ENCODE results near the gene NRM. TPM values are rescaled to one million over a fixed set of nuclear protein-coding genes. Genes with fewer than 3 reads are reported as not detected.

NRM gene
- total RNA-seq, 2 donors from 2014 or later = 11.7 to 24.2 TPM

- no peak for DNase-seq (ENCODE audit: low spot score)
These were observed 35.7 kb downstream of the NRM start for GRCh38 chr6:30654798-30655742.

GRCh38 chr6:30651143-30651542 lies 39.6 kb downstream of the NRM start:
- H3K4me3 Mint-ChIP-seq = no peak overlapping the region
- DNase-seq (ENCODE audit: low spot score) (no peak), ATAC-seq (no peak)
- H3K36me3 Mint-ChIP-seq = peaks cover 21% of the 10 kb centered on the region
- no peaks in the 10 kb centered on the region for H3K9me3 Mint-ChIP-seq
- H3K27ac Mint-ChIP-seq = peak overlapping the region in 1 of 2 donors; percentile 18
- no peaks in the 10 kb centered on the region for H3K27me3 Mint-ChIP-seq
- H3K4me1 Mint-ChIP-seq (ENCODE audit: low read depth in 2 of 2) = peaks cover 6 to 13% of the 10 kb centered on the region in 2 donors

More at GRCh38 chr6:30654798-30655742, 35.7 kb downstream of the NRM start:
- H3K27ac Mint-ChIP-seq = peak overlapping the region in 1 of 2 donors; percentile 17
- ATAC-seq = no peak
- H3K27me3 Mint-ChIP-seq = no peaks in the 10 kb centered on the region
- peaks cover 47% of the 10 kb centered on the region for H3K36me3 Mint-ChIP-seq
- peaks cover 0 to 10% of the 10 kb centered on the region in 2 donors for H3K4me1 Mint-ChIP-seq (ENCODE audit: low read depth in 2 of 2)
- no peak overlapping the region for H3K4me3 Mint-ChIP-seq
- H3K9me3 Mint-ChIP-seq = no peaks in the 10 kb centered on the region

- DNase-seq (ENCODE audit: low spot score) (peak; percentile 90), ATAC-seq (peak; percentile 87 to 89)
- Mint-ChIP-seq H3K9me3 (no peaks in the 10 kb centered on the region), H3K27me3 (no peaks in the 10 kb centered on the region), H3K4me1 (ENCODE audit: low read depth in 2 of 2) (peaks cover 14 to 25% of the 10 kb centered on the region in 2 donors), H3K27ac (peak overlapping the region; percentile 80 to 93), H3K36me3 (peaks cover 11% of the 10 kb centered on the region), H3K4me3 (peak overlapping the region; percentile 87)
These were observed 43.3 kb downstream of the NRM start for GRCh38 chr6:30647242-30648116.

- ATAC-seq (peak; percentile 82 to 90), DNase-seq (ENCODE audit: low spot score) (peak; percentile 95)
- no peaks in the 10 kb centered on the region for H3K9me3 Mint-ChIP-seq
- H3K27me3 Mint-ChIP-seq = no peaks in the 10 kb centered on the region
- peaks cover 5% of the 10 kb centered on the region for H3K36me3 Mint-ChIP-seq
- H3K4me1 Mint-ChIP-seq (ENCODE audit: low read depth in 2 of 2) = peaks cover 14 to 23% of the 10 kb centered on the region in 2 donors
- peak within 1 kb of the TSS; percentile 87 for H3K4me3 Mint-ChIP-seq
- peak within 1 kb of the TSS; percentile 80 to 93 for H3K27ac Mint-ChIP-seq
These were observed 44.1 kb downstream of the NRM start, which contains the start of gene C6orf136 for GRCh38 chr6:30646450-30647241. C6orf136 (plus strand) TSS chr6:30647133; CDS start chr6:30647232, 99 bp downstream.

GRCh38 chr6:30645989-30646388 lies 44.8 kb downstream of the NRM start:
- Mint-ChIP-seq H3K27me3 (no peaks in the 10 kb centered on the region), H3K4me1 (ENCODE audit: low read depth in 2 of 2) (peaks cover 17 to 26% of the 10 kb centered on the region in 2 donors), H3K9me3 (no peaks in the 10 kb centered on the region), H3K36me3 (peaks cover 5% of the 10 kb centered on the region), H3K4me3 (peak overlapping the region; percentile 87), H3K27ac (peak overlapping the region; percentile 80 to 93)
- no peak for ATAC-seq
- DNase-seq (ENCODE audit: low spot score) = no peak

GRCh38 chr6:30644769-30645168 lies 46.0 kb downstream of the NRM start:
- peaks cover 18 to 26% of the 10 kb centered on the region in 2 donors for H3K4me1 Mint-ChIP-seq (ENCODE audit: low read depth in 2 of 2)
- H3K9me3 Mint-ChIP-seq = no peaks in the 10 kb centered on the region
- no peaks in the 10 kb centered on the region for H3K27me3 Mint-ChIP-seq
- H3K36me3 Mint-ChIP-seq = peaks cover 5% of the 10 kb centered on the region
- ATAC-seq (no peak), DNase-seq (ENCODE audit: low spot score) (no peak)
- H3K27ac Mint-ChIP-seq = peak overlapping the region in 1 of 2 donors; percentile 93
- no peak overlapping the region for H3K4me3 Mint-ChIP-seq

GRCh38 chr6:30643656-30644055 lies 47.1 kb downstream of the NRM start:
- ATAC-seq (no peak), DNase-seq (ENCODE audit: low spot score) (no peak)
- no peaks in the 10 kb centered on the region for H3K27me3 Mint-ChIP-seq
- H3K4me3 Mint-ChIP-seq = no peak overlapping the region
- H3K4me1 Mint-ChIP-seq (ENCODE audit: low read depth in 2 of 2) = peaks cover 18 to 26% of the 10 kb centered on the region in 2 donors
- peaks cover 5% of the 10 kb centered on the region for H3K36me3 Mint-ChIP-seq
- no peaks in the 10 kb centered on the region for H3K9me3 Mint-ChIP-seq
- no peak overlapping the region for H3K27ac Mint-ChIP-seq

- DNase-seq (ENCODE audit: low spot score) (no peak), ATAC-seq (peak; percentile 13 to 32)
- Mint-ChIP-seq H3K27me3 (no peaks in the 10 kb centered on the region), H3K36me3 (peaks cover 5% of the 10 kb centered on the region), H3K4me1 (ENCODE audit: low read depth in 2 of 2) (peaks cover 11 to 15% of the 10 kb centered on the region in 2 donors), H3K9me3 (no peaks in the 10 kb centered on the region), H3K27ac (no peak overlapping the region), H3K4me3 (no peak overlapping the region)
These were observed 49.7 kb downstream of the NRM start for GRCh38 chr6:30641048-30641447.

GRCh38 chr6:30640481-30640880 lies 50.3 kb downstream of the NRM start:
- Mint-ChIP-seq H3K4me3 (no peak overlapping the region), H3K9me3 (no peaks in the 10 kb centered on the region), H3K4me1 (ENCODE audit: low read depth in 2 of 2) (peaks cover 5 to 9% of the 10 kb centered on the region in 2 donors), H3K27ac (no peak overlapping the region), H3K36me3 (peaks cover 5% of the 10 kb centered on the region), H3K27me3 (no peaks in the 10 kb centered on the region)
- ATAC-seq (no peak), DNase-seq (ENCODE audit: low spot score) (no peak)

Other genes with a start within 250 kb of the NRM start
- 100 to 1,000 TPM; 355 to 567 TPM for gene HLA-E, start 201.5 kb downstream of the NRM start, total RNA-seq
- gene GNL1, start 134.5 kb downstream of the NRM start, total RNA-seq = 10 to 100 TPM; 59.8 to 70.5 TPM
- gene PRR3, start 133.7 kb downstream of the NRM start, total RNA-seq = 10 to 100 TPM; 13.0 to 23.8 TPM
- 100 to 1,000 TPM in 1 of 2 donors, 10 to 100 TPM in 1; 94.8 to 122 TPM for gene ABCF1, start 119.5 kb downstream of the NRM start, total RNA-seq
- gene PPP1R10, start 73.7 kb downstream of the NRM start, total RNA-seq = 100 to 1,000 TPM in 1 of 2 donors, 10 to 100 TPM in 1; 97.9 to 119 TPM
- 10 to 100 TPM; 43.9 to 58.4 TPM for gene MRPS18B, start 73.1 kb downstream of the NRM start, total RNA-seq
- gene ATAT1, start 64.1 kb downstream of the NRM start, total RNA-seq = 10 to 100 TPM in 1 of 2 donors, 1 to 10 TPM in 1; 7.3 to 15.8 TPM
- 10 to 100 TPM; 29.6 to 32.5 TPM for gene C6orf136, start 43.9 kb downstream of the NRM start, total RNA-seq
- 10 to 100 TPM; 50.7 to 64.2 TPM for gene DHX16, start 18.0 kb downstream of the NRM start, total RNA-seq
- gene PPP1R18, start 4.3 kb downstream of the NRM start, total RNA-seq = 100 to 1,000 TPM; 168 to 271 TPM
- gene MDC1, start 26.3 kb upstream of the NRM start, total RNA-seq = 100 to 1,000 TPM in 1 of 2 donors, 10 to 100 TPM in 1; 64.1 to 118 TPM
- 1,000 to 10,000 TPM in 1 of 2 donors, 100 to 1,000 TPM in 1; 938 to 1,043 TPM for gene TUBB, start 29.4 kb upstream of the NRM start, total RNA-seq
- gene FLOT1, start 51.7 kb upstream of the NRM start, total RNA-seq = 100 to 1,000 TPM; 219 to 319 TPM
- 100 to 1,000 TPM; 128 to 346 TPM for gene IER3, start 53.6 kb upstream of the NRM start, total RNA-seq
- gene DDR1, start 193.5 kb upstream of the NRM start, total RNA-seq = 1 to 10 TPM; 2.9 to 7.4 TPM
- gene GTF2H4, start 217.2 kb upstream of the NRM start, total RNA-seq = 10 to 100 TPM; 29.4 to 49.5 TPM
- 10 to 100 TPM; 47.2 to 90.5 TPM for gene VARS2, start 223.3 kb upstream of the NRM start, total RNA-seq
- gene SFTA2, start 241.2 kb upstream of the NRM start, total RNA-seq = not detected
- gene MUCL3, start 250.0 kb upstream of the NRM start, total RNA-seq = not detected

All from natural killer cell treated with Interleukin-12 subunit alpha and Interleukin-12 subunit beta and Interleukin-15 and Interleukin-18, amount 100 ng/mL, for 72 hours (primary cell).